Uterus (tissue), 2 donors: Measurements from ENCODE around the gene THAP9.

Source experiments
- POLR2A ChIP-seq, 2 donors: fragments of 450-650 bp; IDR thresholded peaks; one replicate each; pipeline ENCODE4 v1.6.1; 2016; ENCODE audit warnings: antibody characterized with exemption in 2 of 2, mild to moderate bottlenecking in 1 of 2, moderate library complexity in 1 of 2
- TF ChIP-seq, protein P1 (sequence below), 4 experiments: fragments of 200-600 bp in 2 of 4; fragments of 450-650 bp in 2 of 4; sonication (generic) in 2 of 4; IDR thresholded peaks; one replicate each; pipeline ENCODE4 v1.5.1; 2016 to 2019; ENCODE audit warnings: antibody characterized with exemption in 4 of 4, mild to moderate bottlenecking in 2 of 4, moderate library complexity in 1 of 4

GRCh38 chr4:82885410-82885809 is 15.1 kb upstream of the THAP9 start:
- TF ChIP-seq POLR2A (IDR thresholded peaks at IDR 0.05), result no peak
- TF ChIP-seq, protein P1, sequence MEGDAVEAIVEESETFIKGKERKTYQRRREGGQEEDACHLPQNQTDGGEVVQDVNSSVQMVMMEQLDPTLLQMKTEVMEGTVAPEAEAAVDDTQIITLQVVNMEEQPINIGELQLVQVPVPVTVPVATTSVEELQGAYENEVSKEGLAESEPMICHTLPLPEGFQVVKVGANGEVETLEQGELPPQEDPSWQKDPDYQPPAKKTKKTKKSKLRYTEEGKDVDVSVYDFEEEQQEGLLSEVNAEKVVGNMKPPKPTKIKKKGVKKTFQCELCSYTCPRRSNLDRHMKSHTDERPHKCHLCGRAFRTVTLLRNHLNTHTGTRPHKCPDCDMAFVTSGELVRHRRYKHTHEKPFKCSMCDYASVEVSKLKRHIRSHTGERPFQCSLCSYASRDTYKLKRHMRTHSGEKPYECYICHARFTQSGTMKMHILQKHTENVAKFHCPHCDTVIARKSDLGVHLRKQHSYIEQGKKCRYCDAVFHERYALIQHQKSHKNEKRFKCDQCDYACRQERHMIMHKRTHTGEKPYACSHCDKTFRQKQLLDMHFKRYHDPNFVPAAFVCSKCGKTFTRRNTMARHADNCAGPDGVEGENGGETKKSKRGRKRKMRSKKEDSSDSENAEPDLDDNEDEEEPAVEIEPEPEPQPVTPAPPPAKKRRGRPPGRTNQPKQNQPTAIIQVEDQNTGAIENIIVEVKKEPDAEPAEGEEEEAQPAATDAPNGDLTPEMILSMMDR (IDR thresholded peaks at IDR 0.05), result no peak
